ENCODE results near the gene PRR23E. TPM values are rescaled to one million over a fixed set of nuclear protein-coding genes. Genes with fewer than 3 reads are reported as not detected.

The PRR23E gene
- total and polyA plus RNA-seq, 2 experiments from 2014 or later = not detected

DNA sequence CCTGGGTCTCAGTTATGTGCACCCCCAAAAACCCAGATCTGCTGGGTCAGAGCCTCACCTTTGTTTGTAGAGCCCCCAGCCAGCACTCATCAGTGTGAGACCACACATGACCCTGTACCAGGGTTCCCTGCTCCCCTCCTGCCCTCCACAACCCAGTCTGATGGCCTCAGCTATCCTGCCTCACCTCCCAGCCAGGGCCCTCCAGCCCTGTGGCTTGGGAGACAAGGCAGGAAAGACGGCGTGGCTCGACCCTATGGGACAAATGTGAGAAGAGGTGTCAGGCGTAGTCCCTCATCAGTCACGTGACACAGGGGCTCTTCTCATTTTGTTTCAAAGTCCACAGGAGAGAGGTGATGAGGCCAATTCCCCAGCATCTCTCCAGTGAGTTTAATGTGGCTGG, 28.3 kb upstream of the PRR23E start (continued):
- TF ChIP-seq, protein P1, sequence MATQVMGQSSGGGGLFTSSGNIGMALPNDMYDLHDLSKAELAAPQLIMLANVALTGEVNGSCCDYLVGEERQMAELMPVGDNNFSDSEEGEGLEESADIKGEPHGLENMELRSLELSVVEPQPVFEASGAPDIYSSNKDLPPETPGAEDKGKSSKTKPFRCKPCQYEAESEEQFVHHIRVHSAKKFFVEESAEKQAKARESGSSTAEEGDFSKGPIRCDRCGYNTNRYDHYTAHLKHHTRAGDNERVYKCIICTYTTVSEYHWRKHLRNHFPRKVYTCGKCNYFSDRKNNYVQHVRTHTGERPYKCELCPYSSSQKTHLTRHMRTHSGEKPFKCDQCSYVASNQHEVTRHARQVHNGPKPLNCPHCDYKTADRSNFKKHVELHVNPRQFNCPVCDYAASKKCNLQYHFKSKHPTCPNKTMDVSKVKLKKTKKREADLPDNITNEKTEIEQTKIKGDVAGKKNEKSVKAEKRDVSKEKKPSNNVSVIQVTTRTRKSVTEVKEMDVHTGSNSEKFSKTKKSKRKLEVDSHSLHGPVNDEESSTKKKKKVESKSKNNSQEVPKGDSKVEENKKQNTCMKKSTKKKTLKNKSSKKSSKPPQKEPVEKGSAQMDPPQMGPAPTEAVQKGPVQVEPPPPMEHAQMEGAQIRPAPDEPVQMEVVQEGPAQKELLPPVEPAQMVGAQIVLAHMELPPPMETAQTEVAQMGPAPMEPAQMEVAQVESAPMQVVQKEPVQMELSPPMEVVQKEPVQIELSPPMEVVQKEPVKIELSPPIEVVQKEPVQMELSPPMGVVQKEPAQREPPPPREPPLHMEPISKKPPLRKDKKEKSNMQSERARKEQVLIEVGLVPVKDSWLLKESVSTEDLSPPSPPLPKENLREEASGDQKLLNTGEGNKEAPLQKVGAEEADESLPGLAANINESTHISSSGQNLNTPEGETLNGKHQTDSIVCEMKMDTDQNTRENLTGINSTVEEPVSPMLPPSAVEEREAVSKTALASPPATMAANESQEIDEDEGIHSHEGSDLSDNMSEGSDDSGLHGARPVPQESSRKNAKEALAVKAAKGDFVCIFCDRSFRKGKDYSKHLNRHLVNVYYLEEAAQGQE (IDR thresholded peaks at IDR 0.05; ENCODE audit: unreplicated experiment) = no peak
- no peak for TF ChIP-seq EZH2phosphoT487 (IDR thresholded peaks at IDR 0.05; ENCODE audit: unreplicated experiment)
- TF ChIP-seq POLR2AphosphoS5 (IDR thresholded peaks at IDR 0.05; ENCODE audit: low read depth) = no peak

DNA sequence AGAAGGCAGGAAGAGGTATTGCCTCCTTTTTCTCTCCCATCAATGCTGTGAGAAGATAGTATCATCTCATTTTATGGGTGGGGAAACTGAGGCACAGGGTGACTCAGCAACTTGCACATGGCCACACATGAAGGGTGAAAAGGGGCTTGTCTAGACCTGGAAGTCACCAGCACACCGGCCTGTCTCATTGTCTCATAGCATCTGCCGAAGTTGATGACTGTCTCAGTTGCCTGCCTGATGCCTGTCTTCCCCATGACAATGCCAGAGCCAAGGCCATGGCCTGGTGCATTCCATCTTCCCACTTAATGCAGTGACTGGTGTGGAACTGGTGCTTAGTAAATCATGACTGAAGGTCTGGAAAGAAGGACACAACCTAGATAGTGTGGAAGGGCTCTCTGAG, 27.9 kb upstream of the PRR23E start:
- Histone ChIP-seq H3K27me3 (ENCODE audit: insufficient read depth) (no peaks in the 10 kb centered on the region), H3K4me2 (no peak overlapping the region), H3K79me2 (replicated peaks; ENCODE audit: insufficient read depth) (no peaks in the 10 kb centered on the region), H3K36me3 (ENCODE audit: insufficient read depth) (no peaks in the 10 kb centered on the region), H4K20me1 (replicated peaks; ENCODE audit: insufficient read depth) (no peaks in the 10 kb centered on the region), H2AFZ (no peak overlapping the region), H3K4me3 (no peak overlapping the region), H3K4me1 (ENCODE audit: insufficient read depth) (no peaks in the 10 kb centered on the region), H3K9me2 (ENCODE audit: insufficient read depth) (no peaks in the 10 kb centered on the region), H3K27ac (ENCODE audit: low read depth) (no peak overlapping the region), H3F3A (replicated peaks; ENCODE audit: low read depth) (no peaks in the 10 kb centered on the region)
- ATAC-seq (no peak), DNase-seq (ENCODE audit: low spot score) (no peak)
- H3K27me3 Mint-ChIP-seq (ENCODE audit: insufficient read depth, low read depth, poor library complexity) = peaks cover 8% of the 10 kb centered on the region
- H3K4me3 Mint-ChIP-seq = no peak overlapping the region
- peaks cover under 1% of the 10 kb centered on the region; the same call in 1 of the 3 replicates for H3K4me1 Mint-ChIP-seq
- no peak overlapping the region for H3K27ac Mint-ChIP-seq
- no peaks in the 10 kb centered on the region for H3K9me3 Mint-ChIP-seq
- no peaks in the 10 kb centered on the region for H3K36me3 Mint-ChIP-seq (ENCODE audit: low read depth)
- TF ChIP-seq, protein P2, sequence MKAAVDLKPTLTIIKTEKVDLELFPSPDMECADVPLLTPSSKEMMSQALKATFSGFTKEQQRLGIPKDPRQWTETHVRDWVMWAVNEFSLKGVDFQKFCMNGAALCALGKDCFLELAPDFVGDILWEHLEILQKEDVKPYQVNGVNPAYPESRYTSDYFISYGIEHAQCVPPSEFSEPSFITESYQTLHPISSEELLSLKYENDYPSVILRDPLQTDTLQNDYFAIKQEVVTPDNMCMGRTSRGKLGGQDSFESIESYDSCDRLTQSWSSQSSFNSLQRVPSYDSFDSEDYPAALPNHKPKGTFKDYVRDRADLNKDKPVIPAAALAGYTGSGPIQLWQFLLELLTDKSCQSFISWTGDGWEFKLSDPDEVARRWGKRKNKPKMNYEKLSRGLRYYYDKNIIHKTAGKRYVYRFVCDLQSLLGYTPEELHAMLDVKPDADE (IDR thresholded peaks at IDR 0.05) = no peak
- TF ChIP-seq EZH2phosphoT487 (IDR thresholded peaks at IDR 0.05; ENCODE audit: unreplicated experiment) = no peak
- no peak for TF ChIP-seq ZNF331 (CRISPR knock-in tag; IDR thresholded peaks at IDR 0.05; ENCODE audit: low read depth)
- no peak for TF ChIP-seq POLR2AphosphoS5 (IDR thresholded peaks at IDR 0.05; ENCODE audit: low read depth)
- no peak for TF ChIP-seq EZH2 (IDR thresholded peaks at IDR 0.05; ENCODE audit: low read depth, unreplicated experiment)
- no peak for TF ChIP-seq STAT1 (IDR thresholded peaks at IDR 0.05; ENCODE audit: unreplicated experiment)
- TF ChIP-seq JUNB (IDR thresholded peaks at IDR 0.05; ENCODE audit: unreplicated experiment) = no peak
- no peak for TF ChIP-seq NANOG (IDR thresholded peaks at IDR 0.05; ENCODE audit: borderline replicate concordance)
- TF ChIP-seq, protein P3, sequence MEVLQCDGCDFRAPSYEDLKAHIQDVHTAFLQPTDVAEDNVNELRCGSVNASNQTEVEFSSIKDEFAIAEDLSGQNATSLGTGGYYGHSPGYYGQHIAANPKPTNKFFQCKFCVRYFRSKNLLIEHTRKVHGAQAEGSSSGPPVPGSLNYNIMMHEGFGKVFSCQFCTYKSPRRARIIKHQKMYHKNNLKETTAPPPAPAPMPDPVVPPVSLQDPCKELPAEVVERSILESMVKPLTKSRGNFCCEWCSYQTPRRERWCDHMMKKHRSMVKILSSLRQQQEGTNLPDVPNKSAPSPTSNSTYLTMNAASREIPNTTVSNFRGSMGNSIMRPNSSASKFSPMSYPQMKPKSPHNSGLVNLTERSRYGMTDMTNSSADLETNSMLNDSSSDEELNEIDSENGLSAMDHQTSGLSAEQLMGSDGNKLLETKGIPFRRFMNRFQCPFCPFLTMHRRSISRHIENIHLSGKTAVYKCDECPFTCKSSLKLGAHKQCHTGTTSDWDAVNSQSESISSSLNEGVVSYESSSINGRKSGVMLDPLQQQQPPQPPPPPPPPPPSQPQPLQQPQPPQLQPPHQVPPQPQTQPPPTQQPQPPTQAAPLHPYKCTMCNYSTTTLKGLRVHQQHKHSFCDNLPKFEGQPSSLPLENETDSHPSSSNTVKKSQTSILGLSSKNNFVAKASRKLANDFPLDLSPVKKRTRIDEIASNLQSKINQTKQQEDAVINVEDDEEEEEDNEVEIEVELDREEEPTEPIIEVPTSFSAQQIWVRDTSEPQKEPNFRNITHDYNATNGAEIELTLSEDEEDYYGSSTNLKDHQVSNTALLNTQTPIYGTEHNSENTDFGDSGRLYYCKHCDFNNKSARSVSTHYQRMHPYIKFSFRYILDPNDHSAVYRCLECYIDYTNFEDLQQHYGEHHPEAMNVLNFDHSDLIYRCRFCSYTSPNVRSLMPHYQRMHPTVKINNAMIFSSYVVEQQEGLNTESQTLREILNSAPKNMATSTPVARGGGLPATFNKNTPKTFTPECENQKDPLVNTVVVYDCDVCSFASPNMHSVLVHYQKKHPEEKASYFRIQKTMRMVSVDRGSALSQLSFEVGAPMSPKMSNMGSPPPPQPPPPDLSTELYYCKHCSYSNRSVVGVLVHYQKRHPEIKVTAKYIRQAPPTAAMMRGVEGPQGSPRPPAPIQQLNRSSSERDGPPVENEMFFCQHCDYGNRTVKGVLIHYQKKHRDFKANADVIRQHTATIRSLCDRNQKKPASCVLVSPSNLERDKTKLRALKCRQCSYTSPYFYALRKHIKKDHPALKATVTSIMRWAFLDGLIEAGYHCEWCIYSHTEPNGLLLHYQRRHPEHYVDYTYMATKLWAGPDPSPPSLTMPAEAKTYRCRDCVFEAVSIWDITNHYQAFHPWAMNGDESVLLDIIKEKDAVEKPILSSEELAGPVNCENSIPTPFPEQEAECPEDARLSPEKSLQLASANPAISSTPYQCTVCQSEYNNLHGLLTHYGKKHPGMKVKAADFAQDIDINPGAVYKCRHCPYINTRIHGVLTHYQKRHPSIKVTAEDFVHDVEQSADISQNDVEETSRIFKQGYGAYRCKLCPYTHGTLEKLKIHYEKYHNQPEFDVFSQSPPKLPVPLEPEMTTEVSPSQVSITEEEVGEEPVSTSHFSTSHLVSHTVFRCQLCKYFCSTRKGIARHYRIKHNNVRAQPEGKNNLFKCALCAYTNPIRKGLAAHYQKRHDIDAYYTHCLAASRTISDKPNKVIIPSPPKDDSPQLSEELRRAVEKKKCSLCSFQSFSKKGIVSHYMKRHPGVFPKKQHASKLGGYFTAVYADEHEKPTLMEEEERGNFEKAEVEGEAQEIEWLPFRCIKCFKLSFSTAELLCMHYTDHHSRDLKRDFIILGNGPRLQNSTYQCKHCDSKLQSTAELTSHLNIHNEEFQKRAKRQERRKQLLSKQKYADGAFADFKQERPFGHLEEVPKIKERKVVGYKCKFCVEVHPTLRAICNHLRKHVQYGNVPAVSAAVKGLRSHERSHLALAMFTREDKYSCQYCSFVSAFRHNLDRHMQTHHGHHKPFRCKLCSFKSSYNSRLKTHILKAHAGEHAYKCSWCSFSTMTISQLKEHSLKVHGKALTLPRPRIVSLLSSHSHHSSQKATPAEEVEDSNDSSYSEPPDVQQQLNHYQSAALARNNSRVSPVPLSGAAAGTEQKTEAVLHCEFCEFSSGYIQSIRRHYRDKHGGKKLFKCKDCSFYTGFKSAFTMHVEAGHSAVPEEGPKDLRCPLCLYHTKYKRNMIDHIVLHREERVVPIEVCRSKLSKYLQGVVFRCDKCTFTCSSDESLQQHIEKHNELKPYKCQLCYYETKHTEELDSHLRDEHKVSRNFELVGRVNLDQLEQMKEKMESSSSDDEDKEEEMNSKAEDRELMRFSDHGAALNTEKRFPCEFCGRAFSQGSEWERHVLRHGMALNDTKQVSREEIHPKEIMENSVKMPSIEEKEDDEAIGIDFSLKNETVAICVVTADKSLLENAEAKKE (CRISPR knock-in tag; IDR thresholded peaks at IDR 0.05) = no peak
- TF ChIP-seq ZNF114 (CRISPR knock-in tag; IDR thresholded peaks at IDR 0.05) = no peak
- TF ChIP-seq, protein P4, sequence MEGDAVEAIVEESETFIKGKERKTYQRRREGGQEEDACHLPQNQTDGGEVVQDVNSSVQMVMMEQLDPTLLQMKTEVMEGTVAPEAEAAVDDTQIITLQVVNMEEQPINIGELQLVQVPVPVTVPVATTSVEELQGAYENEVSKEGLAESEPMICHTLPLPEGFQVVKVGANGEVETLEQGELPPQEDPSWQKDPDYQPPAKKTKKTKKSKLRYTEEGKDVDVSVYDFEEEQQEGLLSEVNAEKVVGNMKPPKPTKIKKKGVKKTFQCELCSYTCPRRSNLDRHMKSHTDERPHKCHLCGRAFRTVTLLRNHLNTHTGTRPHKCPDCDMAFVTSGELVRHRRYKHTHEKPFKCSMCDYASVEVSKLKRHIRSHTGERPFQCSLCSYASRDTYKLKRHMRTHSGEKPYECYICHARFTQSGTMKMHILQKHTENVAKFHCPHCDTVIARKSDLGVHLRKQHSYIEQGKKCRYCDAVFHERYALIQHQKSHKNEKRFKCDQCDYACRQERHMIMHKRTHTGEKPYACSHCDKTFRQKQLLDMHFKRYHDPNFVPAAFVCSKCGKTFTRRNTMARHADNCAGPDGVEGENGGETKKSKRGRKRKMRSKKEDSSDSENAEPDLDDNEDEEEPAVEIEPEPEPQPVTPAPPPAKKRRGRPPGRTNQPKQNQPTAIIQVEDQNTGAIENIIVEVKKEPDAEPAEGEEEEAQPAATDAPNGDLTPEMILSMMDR (conservative IDR thresholded peaks at IDR 0.05; ENCODE audit: low read depth in 2 of 2) = no peak
- TF ChIP-seq CREB1 (CRISPR knock-in tag; IDR thresholded peaks at IDR 0.05; ENCODE audit: low read depth) = no peak

Data from GM23338 (cell line).